ENCODE results near the gene TRAF4.
"Not testable (repeated sequence)": the region's sequence is repeated elsewhere in the genome, so short reads cannot be mapped to it uniquely, and the experiment has no call there.

The TRAF4 gene

GRCh38 chr17:28783161-28783560, 39.4 kb downstream of the TRAF4 start:
- no peak overlapping the region for H3K4me3 ChIP-seq (ENCODE audit: low read depth, low read length)
- ChIA-PET CTCF (interaction anchor here (1.0 to 9.2 kb wide), 3 partner anchors 9 to 21 kb away, joined by 3 to 91 read pairs (median 3); no protein-coding TSS in a partner anchor), POLR2A (interaction anchor here (0.7 kb wide), 1 partner anchor 13 kb away, joined by 3 read pairs; no protein-coding TSS in a partner anchor)
- TF ChIP-seq, protein P1, sequence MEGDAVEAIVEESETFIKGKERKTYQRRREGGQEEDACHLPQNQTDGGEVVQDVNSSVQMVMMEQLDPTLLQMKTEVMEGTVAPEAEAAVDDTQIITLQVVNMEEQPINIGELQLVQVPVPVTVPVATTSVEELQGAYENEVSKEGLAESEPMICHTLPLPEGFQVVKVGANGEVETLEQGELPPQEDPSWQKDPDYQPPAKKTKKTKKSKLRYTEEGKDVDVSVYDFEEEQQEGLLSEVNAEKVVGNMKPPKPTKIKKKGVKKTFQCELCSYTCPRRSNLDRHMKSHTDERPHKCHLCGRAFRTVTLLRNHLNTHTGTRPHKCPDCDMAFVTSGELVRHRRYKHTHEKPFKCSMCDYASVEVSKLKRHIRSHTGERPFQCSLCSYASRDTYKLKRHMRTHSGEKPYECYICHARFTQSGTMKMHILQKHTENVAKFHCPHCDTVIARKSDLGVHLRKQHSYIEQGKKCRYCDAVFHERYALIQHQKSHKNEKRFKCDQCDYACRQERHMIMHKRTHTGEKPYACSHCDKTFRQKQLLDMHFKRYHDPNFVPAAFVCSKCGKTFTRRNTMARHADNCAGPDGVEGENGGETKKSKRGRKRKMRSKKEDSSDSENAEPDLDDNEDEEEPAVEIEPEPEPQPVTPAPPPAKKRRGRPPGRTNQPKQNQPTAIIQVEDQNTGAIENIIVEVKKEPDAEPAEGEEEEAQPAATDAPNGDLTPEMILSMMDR (IDR thresholded peaks at IDR 0.05; ENCODE audit: insufficient read depth, low read length, missing control alignments): no peak
- DNase-seq (ENCODE audit: low read depth, low spot score): no peak

DNA sequence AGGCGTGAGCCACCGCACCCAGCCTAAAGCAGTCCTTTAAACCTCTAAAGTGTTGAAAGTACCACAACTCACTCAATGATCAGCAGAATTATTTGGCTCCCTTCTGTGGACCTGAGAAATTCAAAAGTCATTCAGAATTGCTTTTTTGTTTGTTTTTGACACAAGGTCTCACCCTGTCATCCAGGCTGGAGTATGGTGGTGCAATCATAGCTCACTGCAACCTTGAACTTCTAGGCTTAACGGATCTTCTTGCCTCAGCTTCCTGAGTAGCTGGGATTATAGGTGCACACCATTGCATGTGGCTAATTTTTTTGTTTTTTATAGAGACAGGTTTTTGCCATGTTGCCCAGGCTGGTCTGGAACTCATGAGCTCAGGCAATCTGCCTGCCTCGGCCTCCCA, 44.3 kb downstream of the TRAF4 start:
- ChIA-PET POLR2A (no interaction called here), CTCF (interaction anchor here (2.3 to 9.2 kb wide), 2 partner anchors 14 to 25 kb away, joined by 7 to 91 read pairs; no protein-coding TSS in a partner anchor)
- TF ChIP-seq, protein P1 (IDR thresholded peaks at IDR 0.05; ENCODE audit: insufficient read depth, low read length, missing control alignments): no peak
- no peak overlapping the region for H3K4me3 ChIP-seq (ENCODE audit: low read depth, low read length)
- no peak for DNase-seq (ENCODE audit: low read depth, low spot score)

GRCh38 chr17:28792877-28793661, 49.3 kb downstream of the TRAF4 start:
- POLR2A ChIA-PET: no interaction called here

DNA sequence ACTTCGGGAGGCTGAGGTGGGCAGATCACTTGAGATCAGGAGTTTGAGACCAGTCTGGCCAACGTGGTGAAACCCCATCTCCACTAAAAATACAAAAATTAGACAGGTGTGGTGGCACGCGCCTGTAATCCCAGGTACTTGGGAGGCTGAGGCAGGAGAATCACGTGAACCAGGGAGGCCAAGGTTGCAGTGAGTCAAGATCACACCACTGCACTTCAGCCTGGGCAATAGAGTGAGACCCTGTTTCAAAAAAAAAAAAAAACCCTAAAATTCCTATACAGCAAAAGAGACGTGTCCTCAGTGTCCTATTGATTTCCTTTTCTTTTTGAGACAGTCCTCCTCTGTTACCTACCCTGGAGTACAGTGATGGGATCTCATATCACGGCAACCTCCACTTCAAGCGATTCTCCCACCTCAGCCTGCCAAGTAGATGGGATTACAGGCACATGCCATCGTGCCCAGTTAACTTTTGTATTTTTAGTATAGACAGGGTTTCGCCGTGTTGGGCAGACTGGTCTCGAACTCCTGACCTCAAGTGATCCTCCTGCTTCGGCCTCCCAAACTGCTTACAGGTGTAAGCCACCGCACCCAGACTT, 51.1 kb downstream of the TRAF4 start:
- H3K4me3 ChIP-seq (ENCODE audit: low read depth, low read length); CTCF ChIA-PET; DNase-seq (ENCODE audit: low read depth, low spot score); POLR2A ChIA-PET: not testable (repeated sequence)

More at GRCh38 chr17:28792877-28793661, 49.3 kb downstream of the TRAF4 start:
- DNase-seq (ENCODE audit: low read depth, low spot score): no peak
- TF ChIP-seq, protein P1 (IDR thresholded peaks at IDR 0.05; ENCODE audit: insufficient read depth, low read length, missing control alignments): no peak
- CTCF ChIA-PET: interaction anchor here (1.0 to 1.6 kb wide), 2 partner anchors 9 to 30 kb away, joined by 4 to 6 read pairs; no protein-coding TSS in a partner anchor
- no peak overlapping the region for H3K4me3 ChIP-seq (ENCODE audit: low read depth, low read length)

GRCh38 chr17:28796062-28796461, 52.3 kb downstream of the TRAF4 start:
- ChIA-PET POLR2A (no interaction called here), CTCF (interaction anchor here (1.0 to 2.5 kb wide), 2 partner anchors 32 to 69 kb away, joined by 3 to 15 read pairs; no protein-coding TSS in a partner anchor)
- no peak for DNase-seq (ENCODE audit: low read depth, low spot score)
- TF ChIP-seq, protein P1 (IDR thresholded peaks at IDR 0.05; ENCODE audit: insufficient read depth, low read length, missing control alignments): no peak
- H3K4me3 ChIP-seq (ENCODE audit: low read depth, low read length): no peak overlapping the region

All from AG04449 (cell line).